Stimulated activated CD8-positive, alpha-beta memory T cell treated with anti-CD3 and anti-CD28 coated beads, Interleukin-4, amount 100 ng/mL, for 1 hour (primary cell): ENCODE results near the gene IRF6.
"Not testable (repeated sequence)": the region's sequence is repeated elsewhere in the genome, so short reads cannot be mapped to it uniquely, and the experiment has no call there.

Experiments used
- DNase-seq, 2 donors: peaks; one replicate each; pipeline ENCODE4 v3.0.0-alpha.2; 2020; ENCODE audit warnings: low read depth in 2 of 2, low spot score in 1 of 2

Gene IRF6

DNA sequence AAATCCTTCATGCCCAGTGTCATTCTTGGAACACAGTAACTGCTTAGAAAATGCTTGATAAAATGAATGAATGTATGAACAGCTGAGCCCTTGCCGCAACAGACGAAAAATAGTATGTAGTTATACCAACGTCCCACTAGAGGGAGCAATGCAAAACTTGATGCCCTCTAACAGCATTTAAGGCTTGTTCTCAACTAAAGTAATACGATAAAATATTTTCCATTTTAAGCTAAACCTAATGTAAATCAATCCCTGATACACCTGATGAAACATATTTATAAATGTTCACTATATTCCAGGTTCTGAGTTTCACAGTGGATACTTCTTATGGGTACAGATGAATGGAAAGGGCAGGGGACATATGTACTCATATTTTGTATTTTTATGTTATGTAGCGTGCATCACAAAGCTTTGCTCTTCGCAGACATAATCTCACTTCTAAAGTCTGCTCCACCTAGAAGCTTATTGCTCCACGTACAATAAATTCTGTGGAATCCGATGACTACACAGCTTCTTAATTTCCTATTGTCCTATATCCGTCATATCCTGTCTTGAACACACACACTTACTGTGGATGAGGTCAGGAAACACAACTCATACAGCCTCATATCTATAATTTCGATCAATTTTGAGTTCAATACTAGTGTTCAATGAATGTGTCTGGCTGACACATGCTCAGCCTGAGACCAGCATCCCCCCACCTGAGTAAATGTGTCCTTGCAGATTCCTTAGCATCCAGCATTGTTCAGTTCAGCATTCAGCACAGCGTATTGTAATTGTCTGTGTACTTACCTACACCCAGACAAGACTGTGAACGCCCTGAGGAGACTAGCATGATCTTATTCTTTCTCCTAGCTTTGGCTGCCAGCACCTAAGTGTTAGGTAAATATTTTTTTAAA is 17.4 kb upstream of the IRF6 start:
- DNase-seq = no peak

DNA sequence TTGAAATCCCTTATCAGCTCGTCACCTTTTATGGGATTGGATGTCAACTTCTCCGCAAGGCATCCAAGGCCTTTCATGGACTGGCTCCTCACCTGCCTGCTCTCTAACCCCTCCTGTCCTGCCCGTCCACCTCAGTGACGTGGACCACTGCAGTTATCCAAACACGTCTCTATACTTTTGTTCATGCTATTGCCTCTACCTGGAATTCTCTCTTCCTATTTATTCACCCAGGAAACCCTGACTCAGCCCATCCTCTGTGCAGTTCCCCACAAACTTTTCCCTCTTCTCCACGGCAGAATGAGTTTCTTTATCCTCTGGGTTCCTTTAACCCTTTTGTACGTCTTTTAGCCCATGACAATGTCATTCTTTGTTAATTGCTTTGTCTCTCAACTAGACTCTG is 16.8 kb upstream of the IRF6 start:
- no peak for DNase-seq

DNA sequence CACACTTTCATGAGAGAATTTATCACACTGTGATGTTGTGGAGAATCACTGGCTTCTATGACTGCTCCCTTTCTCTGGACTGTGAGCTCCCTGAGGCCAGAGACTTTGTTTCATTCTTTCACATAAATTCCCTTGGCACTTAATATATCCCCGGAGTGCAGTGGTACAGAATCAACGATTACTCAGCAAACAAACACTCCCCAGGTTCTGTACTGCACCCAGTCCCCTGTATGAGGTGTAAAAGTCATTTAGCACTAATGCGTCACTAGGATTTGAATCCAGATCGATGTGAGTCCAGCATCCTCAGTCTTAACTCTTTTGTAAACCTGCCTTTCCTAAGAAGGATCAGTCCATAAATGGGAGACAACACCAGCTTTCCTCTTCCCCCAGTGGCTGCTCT is 15.0 kb upstream of the IRF6 start:
- no peak for DNase-seq

DNA sequence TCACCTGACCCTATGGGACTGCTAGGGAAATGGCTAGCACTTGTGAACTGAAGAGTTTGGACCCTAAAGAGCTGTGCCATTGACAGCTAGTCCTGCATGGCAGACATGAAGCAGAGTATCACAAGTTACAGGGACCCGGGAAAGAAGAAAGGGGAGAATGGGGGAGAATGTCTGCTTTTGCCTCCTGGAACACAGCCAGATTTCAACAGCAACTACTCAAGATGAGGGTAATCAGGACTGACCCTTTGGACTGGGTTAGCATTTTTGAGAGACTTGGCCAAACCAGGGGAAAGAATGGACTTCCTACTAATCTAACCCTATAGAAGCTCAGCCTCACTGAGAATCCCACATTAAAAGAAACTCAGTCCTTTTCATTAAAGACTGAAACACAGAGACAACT is 13.1 kb upstream of the IRF6 start:
- DNase-seq = no peak

DNA sequence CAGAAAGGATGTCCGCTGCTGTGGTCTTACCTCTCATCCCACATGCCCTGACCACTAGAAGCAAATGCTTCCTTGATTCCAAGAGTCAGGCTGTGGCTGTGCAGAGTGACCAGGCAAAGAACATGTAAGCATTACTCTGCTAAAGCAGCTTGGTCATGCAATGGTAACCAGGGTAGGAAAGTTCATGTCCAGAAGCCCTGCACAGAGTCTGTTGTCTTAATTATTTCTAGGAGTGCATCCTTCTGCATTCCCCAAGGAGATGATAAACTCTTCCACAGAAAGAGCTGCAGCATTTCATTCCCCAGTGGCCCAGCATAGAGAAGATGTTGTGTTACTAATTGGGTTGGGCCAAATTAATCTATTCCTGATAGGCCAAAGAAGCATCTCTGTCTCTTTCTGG is 11.7 kb upstream of the IRF6 start:
- no peak for DNase-seq

DNA sequence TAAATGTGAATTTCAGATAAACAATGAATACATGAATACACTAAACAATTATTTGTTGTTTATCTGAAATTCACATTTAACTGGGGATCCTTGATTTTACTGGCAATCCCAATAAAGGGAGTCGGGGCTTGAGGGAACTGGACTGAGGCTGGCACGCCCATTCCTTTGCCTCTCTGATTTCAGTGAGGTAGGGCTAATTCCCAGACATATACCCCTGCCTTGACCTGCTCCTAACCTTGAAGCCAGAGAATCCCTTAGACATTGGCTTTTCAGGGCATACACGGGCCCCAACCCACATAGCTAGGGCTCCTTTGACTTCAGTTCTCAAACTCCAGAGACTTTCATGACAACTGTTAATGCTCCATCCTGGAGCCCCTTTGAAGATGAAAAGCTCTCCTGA is 11.0 kb upstream of the IRF6 start:
- no peak for DNase-seq

DNA sequence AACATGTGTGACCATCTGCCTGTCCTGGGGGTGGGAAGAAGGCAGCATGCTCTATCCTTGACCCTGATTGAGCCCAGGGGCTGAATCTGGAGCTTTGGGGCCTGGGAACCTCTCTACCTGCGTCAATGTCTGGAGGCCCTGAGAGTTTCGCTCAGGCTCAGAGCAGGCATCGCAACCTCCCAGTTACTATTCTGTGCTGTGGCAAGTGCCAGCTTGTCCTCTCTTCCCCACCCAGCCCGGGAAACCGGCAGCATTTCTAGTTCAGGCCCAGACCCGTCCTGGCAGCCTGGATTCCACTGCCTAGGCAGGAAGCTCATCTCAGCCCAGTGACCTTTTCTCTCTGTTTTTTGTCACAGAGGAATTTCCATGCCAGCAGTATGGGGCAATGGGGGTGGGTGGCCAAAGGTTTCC is 10.0 kb upstream of the IRF6 start:
- DNase-seq = no peak

DNA sequence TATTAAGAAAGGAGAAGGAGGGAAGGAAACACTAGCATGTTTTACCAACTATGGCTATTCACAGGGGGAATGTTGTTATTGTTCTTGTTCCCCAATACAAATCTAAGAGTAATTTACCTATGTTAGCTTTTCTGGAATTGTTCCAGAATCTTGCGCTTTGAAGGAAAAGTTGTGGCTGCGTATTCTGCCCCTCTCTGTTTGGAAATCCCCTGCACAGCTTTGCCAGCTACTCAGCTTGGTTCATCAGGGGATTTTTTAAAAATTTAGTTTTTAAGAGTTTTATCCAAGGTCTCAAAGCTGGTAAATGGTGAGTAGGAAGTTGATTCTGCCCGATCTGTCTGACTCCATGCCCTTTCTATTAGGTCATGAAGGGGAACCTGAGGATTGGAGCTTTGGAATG is 9.5 kb upstream of the IRF6 start:
- DNase-seq = no peak

DNA sequence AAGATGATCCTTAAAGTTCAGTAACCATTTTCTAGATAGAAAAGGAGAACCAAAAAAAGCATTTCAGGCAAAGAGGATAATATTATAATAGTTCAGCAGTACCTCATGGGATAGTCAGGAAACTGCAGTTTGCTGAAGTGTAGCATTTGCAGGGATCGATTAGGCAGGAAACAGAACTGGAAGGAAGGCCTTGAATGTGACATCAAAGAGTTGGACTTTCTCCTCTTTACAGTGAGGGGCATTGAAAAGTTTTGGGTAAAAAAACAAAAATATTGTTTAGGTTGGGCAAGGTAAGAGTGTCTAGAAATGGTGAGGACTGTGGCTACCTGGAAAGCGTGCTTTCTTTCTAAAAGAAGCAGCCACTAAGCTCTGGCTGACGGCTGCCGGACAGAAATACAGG is 8.0 kb upstream of the IRF6 start:
- DNase-seq = no peak

DNA sequence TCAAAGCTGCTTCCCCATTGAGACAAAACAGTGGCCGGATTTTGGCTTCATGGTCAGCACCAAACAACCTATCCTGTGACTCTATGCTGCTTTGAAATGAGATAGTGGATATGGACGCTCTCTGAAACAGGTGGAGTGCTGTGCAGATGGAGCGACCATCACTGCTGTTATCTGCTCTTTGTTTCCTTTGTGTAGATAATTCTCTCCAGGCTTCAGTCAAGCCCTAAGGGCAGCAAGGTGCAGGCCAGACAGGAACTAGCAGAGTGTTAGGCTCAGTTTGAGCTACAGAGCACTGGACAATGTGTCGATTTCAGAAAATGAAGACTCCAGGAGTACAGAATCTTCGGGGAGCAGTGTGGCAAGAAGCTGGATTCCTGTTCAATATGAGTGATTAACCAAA is 4.8 kb upstream of the IRF6 start:
- no peak for DNase-seq

DNA sequence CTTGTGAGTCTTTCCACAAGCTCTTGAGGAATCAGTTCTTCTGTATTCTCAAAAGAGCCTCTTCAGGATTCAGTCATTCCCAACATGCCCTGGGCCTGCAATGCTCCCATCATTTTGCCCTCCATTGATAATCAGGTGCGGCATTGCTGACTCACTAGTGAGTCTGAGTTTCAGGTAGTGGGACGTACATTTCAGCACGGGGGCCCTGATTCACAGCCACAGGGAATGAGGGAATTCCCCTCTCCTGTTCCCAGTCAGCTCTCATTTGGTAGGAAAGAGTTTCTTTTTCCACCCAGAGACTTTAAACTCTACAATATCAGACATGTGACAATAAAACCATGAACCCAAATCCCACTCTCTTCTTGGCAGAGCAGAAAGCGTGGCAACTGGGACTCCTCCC is 3.7 kb upstream of the IRF6 start:
- DNase-seq = no peak

DNA sequence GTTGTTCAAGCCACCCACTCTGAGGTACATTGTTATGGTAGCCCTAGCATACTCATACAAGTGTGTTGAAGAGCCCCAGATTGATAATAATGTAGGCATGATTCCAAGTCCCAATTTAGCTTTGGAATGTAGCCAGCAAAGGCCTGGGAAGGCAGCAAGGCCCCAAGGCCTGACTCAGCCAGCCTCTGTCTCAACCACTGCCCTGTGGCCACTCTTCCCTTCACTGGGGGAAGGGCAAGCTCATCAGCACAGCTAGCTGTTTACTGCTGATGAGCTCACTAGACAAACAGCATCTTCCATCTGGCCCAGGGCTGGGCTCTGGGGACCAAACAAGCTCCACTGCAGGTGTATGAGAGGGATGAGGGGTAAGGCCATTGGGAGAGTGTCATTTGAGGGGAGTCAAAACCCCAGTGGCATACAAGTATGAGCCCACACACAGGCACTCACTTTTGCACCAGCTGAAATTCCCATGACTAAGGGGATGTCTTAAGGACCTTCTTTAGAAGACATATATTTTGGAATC is 2.2 kb upstream of the IRF6 start:
- DNase-seq = no peak

DNA sequence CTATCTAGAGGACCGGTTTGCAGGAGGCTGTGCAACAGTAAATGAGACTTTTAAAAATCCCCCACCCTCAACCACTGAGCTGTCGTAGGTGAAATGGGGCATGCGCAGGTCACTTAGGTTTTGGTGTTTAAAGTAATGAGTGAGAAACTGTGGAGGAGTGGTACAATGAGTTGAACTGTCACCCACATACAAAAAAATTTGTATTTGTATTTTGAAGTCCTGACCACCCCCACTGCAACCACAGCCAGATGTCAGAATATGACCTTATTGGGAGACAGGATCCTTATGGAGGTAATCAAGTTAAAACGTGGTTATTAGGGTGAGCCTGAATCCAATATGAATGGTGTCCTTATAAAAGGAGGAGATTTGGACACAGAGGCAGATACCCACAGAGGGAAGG is 1.6 kb upstream of the IRF6 start:
- DNase-seq = no peak

DNA sequence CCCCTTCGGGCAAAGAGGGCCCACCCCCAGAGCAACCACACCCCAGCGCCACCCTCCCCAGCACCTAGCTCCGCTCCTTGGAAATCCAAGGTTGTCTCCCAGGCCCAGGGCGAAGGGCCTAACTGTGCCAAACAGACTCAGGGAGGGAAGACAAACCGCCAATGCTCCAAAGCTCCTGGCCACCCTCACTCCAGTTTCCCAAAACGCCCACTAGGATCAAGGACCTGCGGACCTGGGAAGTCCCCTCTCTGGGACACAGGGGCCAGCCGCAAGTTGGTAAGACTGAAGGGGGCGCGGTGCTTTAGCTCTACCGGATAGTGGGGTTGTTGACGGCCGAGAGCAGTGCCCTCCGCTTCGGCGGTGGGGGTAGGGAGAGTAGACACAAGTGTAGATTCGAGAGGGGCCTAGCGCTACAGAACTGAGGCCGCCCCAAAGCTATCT is 581 bp downstream of the IRF6 start:
- no peak for DNase-seq

DNA sequence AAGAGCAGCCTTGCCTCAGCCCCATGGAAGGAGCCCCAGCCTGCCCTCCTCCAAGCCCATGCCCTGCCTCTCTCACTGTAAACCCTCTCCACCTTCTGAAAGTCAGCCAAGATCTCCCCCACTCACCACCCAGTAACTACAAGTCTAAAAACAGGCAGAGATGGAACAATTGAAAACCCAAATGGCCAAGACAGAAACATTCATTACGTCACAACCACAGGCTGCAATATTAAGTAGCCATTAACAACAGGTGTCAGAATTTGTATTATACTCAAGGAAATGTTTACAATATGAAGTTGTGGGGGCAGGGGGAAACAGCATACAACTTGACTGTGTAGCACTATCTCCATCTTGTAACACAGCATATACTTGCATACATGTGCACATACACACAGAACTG is 2.4 kb downstream of the IRF6 start:
- no peak for DNase-seq

DNA sequence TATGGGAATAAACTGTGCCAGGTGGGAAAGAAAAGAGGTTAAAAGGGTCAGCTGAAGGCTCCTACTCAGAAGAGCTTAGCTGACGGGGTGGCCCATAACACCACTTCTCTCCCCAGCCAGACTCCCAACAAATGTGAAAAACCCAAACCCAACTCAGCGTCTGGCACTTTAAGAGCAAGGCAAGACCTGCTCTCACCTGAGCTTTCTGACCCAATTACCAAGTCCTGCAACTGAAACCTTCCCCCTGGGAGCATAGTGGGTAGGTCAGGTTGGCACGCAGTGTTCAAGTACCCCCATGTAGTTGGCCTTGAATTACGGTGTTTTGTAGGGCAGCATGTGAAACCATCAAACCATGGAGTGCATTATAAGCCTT is 3.2 kb downstream of the IRF6 start:
- DNase-seq = no peak

DNA sequence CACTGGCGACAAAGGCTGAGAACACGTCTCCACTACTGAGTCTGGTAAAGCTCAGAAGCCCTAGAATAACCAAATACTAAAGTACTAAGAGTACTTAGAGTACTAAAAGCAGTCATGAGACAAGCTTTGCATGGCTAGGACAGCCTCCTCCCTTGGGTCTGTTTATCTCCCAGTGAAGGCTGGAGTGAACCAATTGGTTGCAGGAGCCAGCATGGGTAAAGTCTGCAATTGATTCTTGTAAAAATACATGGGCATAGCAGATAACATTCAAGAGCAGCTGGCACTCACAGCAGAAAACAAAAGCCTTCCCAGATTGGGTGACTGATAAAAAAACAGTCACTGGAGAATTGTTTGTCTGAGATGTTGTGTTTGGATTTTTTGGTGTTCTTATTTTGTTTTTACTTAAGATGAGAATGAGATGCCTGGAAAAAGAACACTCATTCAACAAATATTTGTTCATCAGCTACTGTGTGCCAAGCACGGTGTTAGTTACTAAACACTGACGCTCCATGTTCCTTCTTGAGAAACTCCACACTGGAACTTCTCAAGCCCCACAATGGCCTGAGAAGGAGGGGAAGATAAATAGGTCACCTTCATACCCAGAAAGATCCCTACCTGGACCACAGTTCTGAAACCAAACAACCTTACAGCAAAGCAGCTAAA is 3.7 kb downstream of the IRF6 start:
- no peak for DNase-seq

DNA sequence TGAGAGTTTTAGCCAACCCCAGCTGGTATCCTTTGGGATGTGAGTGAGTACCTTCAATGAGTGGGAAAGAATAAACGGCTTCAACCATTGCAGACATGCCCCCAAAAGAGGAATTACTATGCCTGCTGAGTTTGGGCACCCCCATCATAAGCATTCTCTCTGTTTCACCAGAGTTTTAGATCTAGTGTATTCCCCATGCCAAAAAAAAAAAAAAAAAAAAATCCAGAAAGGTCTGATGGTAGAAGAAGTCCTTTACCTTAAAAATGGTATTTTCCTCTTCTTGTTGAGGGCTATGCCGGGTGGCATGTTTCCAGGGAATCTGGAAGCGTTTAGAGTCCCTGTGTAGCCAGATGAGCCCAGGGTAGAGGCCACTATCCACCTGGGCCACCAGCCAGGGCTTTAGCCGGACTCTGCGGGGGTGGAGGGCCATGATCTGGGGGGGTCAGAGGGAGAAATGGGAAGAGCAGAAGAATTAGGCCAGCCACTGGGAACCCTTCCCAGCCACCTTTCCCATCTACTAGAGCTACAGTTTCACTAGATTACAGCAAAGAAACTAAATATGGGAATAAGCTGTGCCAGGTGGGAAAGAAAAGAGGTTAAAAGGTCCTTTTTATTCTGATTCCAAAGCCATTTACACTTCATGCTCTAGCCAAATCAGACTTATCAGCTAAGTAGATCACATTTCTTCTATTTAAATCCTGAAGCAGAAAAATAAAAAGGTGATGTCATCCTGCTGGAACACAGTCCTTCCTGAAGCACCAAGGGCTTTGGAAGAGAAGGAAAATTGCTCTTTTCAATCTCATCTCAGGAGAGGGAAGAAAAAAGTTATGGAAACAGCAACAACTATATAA is 4.7 kb downstream of the IRF6 start:
- no peak for DNase-seq

DNA sequence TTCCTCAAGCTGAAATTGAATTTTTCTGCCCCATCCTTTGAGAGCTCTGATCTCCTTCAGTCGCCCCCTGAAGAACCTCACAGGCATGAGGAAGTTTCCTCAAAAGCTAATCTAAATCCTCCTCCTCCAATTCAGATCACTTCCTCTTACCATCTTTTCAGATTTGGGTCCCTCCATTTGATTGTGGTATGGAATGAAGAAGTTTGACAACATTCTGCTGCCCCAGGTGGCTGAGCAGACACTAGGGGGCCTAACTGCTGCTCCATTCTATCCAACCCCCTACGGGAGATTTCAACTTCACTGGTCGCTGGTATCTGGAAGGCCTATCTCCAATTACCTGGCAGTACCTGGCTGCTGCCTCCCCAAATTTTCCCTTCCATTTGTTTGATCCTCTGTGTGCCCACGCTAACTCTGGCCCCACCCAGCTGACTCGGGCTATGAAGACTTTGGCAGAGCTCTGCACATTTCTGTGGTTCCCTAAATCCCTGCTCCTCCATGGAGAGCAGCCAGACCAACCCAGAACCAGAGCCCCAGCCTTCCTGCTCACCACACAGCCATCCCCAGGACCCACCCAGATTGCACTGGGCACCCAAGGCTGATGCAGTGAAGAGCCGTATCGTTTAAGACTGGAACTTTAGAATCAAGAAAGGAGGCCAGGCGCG is 7.8 kb downstream of the IRF6 start:
- DNase-seq = no peak

DNA sequence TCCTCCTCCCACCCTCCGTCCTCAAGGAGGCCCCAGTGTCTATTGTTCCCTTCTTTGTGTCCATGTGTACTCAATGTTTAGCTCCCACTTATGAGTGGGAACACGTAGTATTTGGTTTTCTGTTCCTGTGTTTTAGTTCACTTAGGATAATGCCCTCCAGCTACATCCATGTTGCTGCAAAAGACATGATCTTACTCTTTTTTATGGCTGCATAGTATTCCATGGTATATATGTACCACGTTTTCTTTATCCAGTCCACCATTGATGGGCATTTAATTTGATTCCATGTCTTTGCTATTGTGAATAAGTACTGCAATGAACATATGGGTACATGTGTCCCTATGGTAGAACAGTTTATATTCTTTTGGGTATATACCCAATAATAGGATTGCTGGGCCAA is 12.2 kb downstream of the IRF6 start:
- DNase-seq = not testable (repeated sequence)

DNA sequence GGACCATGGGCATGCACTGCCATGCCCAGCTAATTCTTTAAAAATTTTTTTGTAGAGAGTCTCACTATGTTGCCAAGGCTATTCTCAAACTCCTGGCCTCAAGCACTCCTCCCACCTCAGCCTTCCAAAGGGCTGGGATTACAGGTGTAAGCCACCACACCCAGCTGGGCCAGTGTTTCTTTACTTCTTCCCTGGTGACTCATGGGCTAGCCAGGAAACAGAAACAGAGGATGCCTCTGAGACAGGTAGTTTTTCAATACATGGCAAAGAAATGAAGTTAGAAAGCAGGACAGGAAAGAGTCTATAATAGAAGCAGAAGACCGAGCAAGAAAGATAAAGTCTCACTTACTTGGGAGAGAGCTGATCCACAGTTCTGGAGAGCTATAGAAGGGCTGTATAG is 14.0 kb downstream of the IRF6 start:
- DNase-seq = no peak
